Panc1 (cell line): ENCODE results near the gene NANOGP8. TPM values are rescaled to one million over a fixed set of nuclear protein-coding genes. Genes with fewer than 3 reads are reported as not detected.

Source experiments
- ATAC-seq: fragments of 200-7000 bp; cut with Tn5 transposase; 2 replicates; pipeline ENCODE4 v1.9.1; 2020; ENCODE audit warnings: mild to moderate bottlenecking, moderate library complexity
- BruUV-seq: library from RNA; stranded (reverse); fragments of 400-500 nt; replicated peaks from 2 replicates; lab custom pipeline; 2021; lab: Mats Ljungman, UMichigan
- CTCF ChIA-PET: fragments of 300-600 bp; sonication (Branson Sonifier 250); formaldehyde crosslinking; loops from one replicate; lab custom pipeline; 2022; ENCODE audit warnings: antibody characterized with exemption; lab: Charles Lee
- POLR2A ChIA-PET: fragments of 300-600 bp; sonication (Branson Sonifier 250); formaldehyde crosslinking; loops from one replicate; lab custom pipeline; 2022; ENCODE audit warnings: antibody characterized with exemption; lab: Charles Lee
- DNase-seq: peaks from one replicate; pipeline ENCODE4 v3.0.0-alpha.2; 2010; ENCODE audit warnings: low read depth, low spot score
- H3K27ac ChIP-seq: 2 replicates; pipeline ENCODE4 v1.5.1; 2011; ENCODE audit warnings: mild to moderate bottlenecking, low read length, inconsistent platforms
- H3K27me3 ChIP-seq: fragments of 200-500 bp; sonication (Bioruptor generic); 2 replicates; pipeline ENCODE4 v1.6.0; 2014; ENCODE audit warnings: low read length, inconsistent platforms; ENCODE audit not compliant: control insufficient read depth, insufficient read depth
- H3K36me3 ChIP-seq: fragments of 200-500 bp; sonication (Bioruptor generic); 2 replicates; pipeline ENCODE4 v1.5.1; 2014; ENCODE audit warnings: inconsistent platforms, mild to moderate bottlenecking, low read length, moderate library complexity; ENCODE audit not compliant: control insufficient read depth, insufficient read depth
- H3K4me1 ChIP-seq: 2 replicates; pipeline ENCODE4 v1.5.1; 2011; ENCODE audit warnings: inconsistent platforms, mild to moderate bottlenecking, low read length, moderate library complexity; ENCODE audit not compliant: control insufficient read depth, insufficient read depth
- H3K4me3 ChIP-seq, 2 experiments: 2 replicates each; pipeline ENCODE4 v1.5.1; 2011 to 2012; ENCODE audit warnings: low read depth in 2 of 2, low read length in 2 of 2, mild to moderate bottlenecking in 2 of 2, inconsistent platforms in 1 of 2, moderate library complexity in 1 of 2
- H3K9me3 ChIP-seq: fragments of 200-500 bp; sonication (Bioruptor generic); 2 replicates; pipeline ENCODE4 v1.5.1; 2014; ENCODE audit warnings: low read depth, mild to moderate bottlenecking, inconsistent platforms, low read length, moderate library complexity; ENCODE audit not compliant: control insufficient read depth, insufficient read depth
- CTCF ChIP-seq: fragments of 450-650 bp; IDR thresholded peaks from 2 replicates; pipeline ENCODE4 v1.5.1; 2017; ENCODE audit warnings: mild to moderate bottlenecking
- POLR2AphosphoS5 ChIP-seq: IDR thresholded peaks from 2 replicates; pipeline ENCODE4 v1.6.1; 2012; ENCODE audit warnings: mild to moderate bottlenecking, low read depth, low read length, moderate library complexity
- REST ChIP-seq, 2 experiments: IDR thresholded peaks; 2 replicates each; pipeline ENCODE4 v1.6.1; 2011 to 2012; ENCODE audit warnings: low read depth in 2 of 2, control low read depth in 1 of 2, low read length in 1 of 2, mild to moderate bottlenecking in 1 of 2, moderate library complexity in 1 of 2; ENCODE audit not compliant: insufficient read depth in 1 of 2
- SIN3A ChIP-seq: IDR thresholded peaks from 2 replicates; pipeline ENCODE4 v1.6.1; 2012; ENCODE audit warnings: low read depth, mild to moderate bottlenecking, low read length, moderate library complexity, borderline replicate concordance; ENCODE audit not compliant: insufficient read depth
- in situ Hi-C: cut with HindIII; loops from 2 replicates; pipeline ENCODE4 v1.10.0; 2016; ENCODE audit warnings: low sequenced_read_pairs, low pct_unique_long_range_greater_than_20kb
- intact Hi-C: fragments of 100-400 bp; cut with micrococcal nuclease; formaldehyde crosslinking; loops from one replicate; pipeline ENCODE4 v1.10.0; 2022; ENCODE audit not compliant: unreplicated experiment
- total RNA-seq: library from RNA; stranded (reverse); gene quantifications from one replicate; pipeline ENCODE4 v1.2.1, GENCODE V29; 2021; ENCODE audit not compliant: unreplicated experiment

The NANOGP8 gene
- total RNA-seq, 1 experiment from 2014 or later = not detected

DNA sequence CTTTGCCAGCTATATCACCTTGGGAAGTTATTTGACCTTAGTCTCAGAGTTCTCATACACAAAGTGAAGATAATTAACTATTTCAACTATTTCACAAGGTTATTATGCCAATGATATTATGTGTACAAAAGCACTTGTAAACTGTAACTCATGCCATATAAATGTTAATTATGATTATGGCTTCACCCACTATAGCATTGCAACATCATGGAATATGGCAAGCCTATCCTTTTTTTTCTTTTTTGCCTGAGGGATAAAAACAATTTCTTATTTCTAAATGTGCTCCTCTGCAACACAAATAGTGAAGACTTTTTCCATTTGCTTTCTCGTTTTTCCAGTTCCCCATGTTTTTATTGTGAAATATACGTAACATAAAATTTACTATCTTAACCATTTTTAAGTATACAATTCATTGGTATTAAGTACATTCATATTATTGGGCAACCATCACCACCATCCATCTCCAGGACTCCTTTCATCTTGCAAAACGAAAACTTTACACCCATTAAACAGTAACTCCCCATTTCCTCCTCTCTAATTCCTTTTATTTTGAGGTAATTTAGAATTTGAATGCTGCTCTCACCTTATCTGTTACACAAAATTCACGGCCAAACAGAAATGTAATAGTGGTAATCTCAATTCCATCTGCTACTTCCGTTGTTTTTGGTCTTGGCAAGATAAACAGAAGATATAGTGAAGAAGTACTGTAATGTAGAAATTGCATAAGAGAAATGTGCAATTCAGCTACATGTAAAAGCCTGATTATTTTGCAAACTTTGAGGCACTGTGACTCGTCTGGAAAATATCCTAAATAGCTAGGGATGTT lies 46.3 kb downstream of the NANOGP8 start:
- no peak for TF ChIP-seq CTCF
- TF ChIP-seq SIN3A = no peak
- no peak for TF ChIP-seq REST (IDR thresholded peaks at IDR 0.05; ENCODE audit: insufficient read depth in 1 of 2, low read depth in 2 of 2, low read length in 1 of 2)
- no peak for TF ChIP-seq POLR2AphosphoS5
- no peak for ATAC-seq
- no TSS peak for BruUV-seq
- DNase-seq = no peak
- H3K36me3 ChIP-seq = no peaks in the 10 kb centered on the region
- H3K4me3 ChIP-seq = no peak overlapping the region
- no peaks in the 10 kb centered on the region for H3K4me1 ChIP-seq
- in situ Hi-C loops = no loop called here
- H3K9me3 ChIP-seq = no peaks in the 10 kb centered on the region
- no peaks in the 10 kb centered on the region for H3K27me3 ChIP-seq
- intact Hi-C loops = no loop called here
- ChIA-PET CTCF (interaction anchor here (0.6 kb wide), 1 partner anchor 20 kb away, joined by 4 read pairs; no protein-coding TSS in a partner anchor), POLR2A (no interaction called here)
- no peak overlapping the region for H3K27ac ChIP-seq

Other genes with a start within 250 kb of the NANOGP8 start
- 41.4 TPM for gene AQR, start 115.6 kb downstream of the NANOGP8 start, total RNA-seq
- 43.0 TPM for gene ZNF770, start 97.0 kb downstream of the NANOGP8 start, total RNA-seq